ENCODE data around the gene APBA2.
A peak's percentile ranks its signal among the peaks of the same experiment; 100 is the strongest.

DNA sequence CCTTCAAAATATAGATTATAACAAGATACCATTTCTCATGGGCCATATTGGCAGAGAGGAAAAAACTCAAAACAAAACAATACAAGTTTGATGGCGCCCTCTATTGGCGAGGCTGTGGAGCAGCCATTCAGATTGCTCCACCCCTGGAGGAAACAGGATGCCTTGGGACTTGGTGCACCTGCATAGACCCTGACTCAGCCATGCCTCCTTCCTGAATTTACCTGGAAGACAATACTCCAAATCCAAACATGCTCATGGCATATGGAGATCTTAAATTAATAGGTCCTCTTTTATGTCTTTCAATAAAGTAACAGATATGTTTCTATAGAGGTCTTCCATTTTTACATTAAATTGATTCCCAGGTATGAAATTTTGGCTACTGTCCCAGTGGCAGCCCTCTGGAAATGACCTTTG, 90.0 kb downstream of the APBA2 start:
- TF ChIP-seq, protein P1, sequence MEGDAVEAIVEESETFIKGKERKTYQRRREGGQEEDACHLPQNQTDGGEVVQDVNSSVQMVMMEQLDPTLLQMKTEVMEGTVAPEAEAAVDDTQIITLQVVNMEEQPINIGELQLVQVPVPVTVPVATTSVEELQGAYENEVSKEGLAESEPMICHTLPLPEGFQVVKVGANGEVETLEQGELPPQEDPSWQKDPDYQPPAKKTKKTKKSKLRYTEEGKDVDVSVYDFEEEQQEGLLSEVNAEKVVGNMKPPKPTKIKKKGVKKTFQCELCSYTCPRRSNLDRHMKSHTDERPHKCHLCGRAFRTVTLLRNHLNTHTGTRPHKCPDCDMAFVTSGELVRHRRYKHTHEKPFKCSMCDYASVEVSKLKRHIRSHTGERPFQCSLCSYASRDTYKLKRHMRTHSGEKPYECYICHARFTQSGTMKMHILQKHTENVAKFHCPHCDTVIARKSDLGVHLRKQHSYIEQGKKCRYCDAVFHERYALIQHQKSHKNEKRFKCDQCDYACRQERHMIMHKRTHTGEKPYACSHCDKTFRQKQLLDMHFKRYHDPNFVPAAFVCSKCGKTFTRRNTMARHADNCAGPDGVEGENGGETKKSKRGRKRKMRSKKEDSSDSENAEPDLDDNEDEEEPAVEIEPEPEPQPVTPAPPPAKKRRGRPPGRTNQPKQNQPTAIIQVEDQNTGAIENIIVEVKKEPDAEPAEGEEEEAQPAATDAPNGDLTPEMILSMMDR (IDR thresholded peaks at IDR 0.05; ENCODE audit: low read length): peak; percentile 91
- no peak for TF ChIP-seq EZH2 (optimal IDR thresholded peaks at IDR 0.05; ENCODE audit: low read depth, low read length)

Measured in MM.1S (cell line).